GM19043 (cell line): ENCODE data around the gene MMP20.
"Not testable (repeated sequence)": the region's sequence is repeated elsewhere in the genome, so short reads cannot be mapped to it uniquely, and the experiment has no call there.

Experiments used
- ATAC-seq: cut with Tn5 transposase; IDR thresholded peaks from one replicate; pipeline ENCODE4 v1.9.1; 2021; ENCODE audit warnings: low read depth; ENCODE audit not compliant: unreplicated experiment

The MMP20 gene

GRCh38 chr11:102625177-102625576 is at the start of gene MMP20:
MMP20 (minus strand) TSS chr11:102625332; CDS start chr11:102625319, 13 bp downstream.
- no peak for ATAC-seq

- ATAC-seq = peak; percentile 47
Measured at GRCh38 chr11:102669664-102670063, 44.5 kb upstream of the MMP20 start.

GRCh38 chr11:102666331-102666957 is 41.3 kb upstream of the MMP20 start:
- ATAC-seq = peak; percentile 57

GRCh38 chr11:102664001-102664752 is 39.0 kb upstream of the MMP20 start:
- ATAC-seq = no peak

GRCh38 chr11:102662607-102663006 is 37.5 kb upstream of the MMP20 start:
- ATAC-seq = no peak

- no peak for ATAC-seq
Measured at GRCh38 chr11:102661040-102661439, 35.9 kb upstream of the MMP20 start.

- no peak for ATAC-seq
Measured at GRCh38 chr11:102656528-102656927, 31.4 kb upstream of the MMP20 start.

GRCh38 chr11:102655547-102655946 is 30.4 kb upstream of the MMP20 start:
- ATAC-seq = no peak

- ATAC-seq = no peak
Measured at GRCh38 chr11:102654761-102655160, 29.6 kb upstream of the MMP20 start.

GRCh38 chr11:102653744-102654291 is 28.7 kb upstream of the MMP20 start:
- ATAC-seq = no peak

- no peak for ATAC-seq
Measured at GRCh38 chr11:102647430-102647829, 22.3 kb upstream of the MMP20 start.

GRCh38 chr11:102643941-102644340 is 18.8 kb upstream of the MMP20 start:
- ATAC-seq = no peak

GRCh38 chr11:102640946-102641345 is 15.8 kb upstream of the MMP20 start:
- no peak for ATAC-seq

- ATAC-seq = no peak
Measured at GRCh38 chr11:102639656-102640055, 14.5 kb upstream of the MMP20 start.

GRCh38 chr11:102637731-102638130 is 12.6 kb upstream of the MMP20 start:
- no peak for ATAC-seq

- no peak for ATAC-seq
Measured at GRCh38 chr11:102633385-102634026, 8.4 kb upstream of the MMP20 start.

- ATAC-seq = no peak
Measured at GRCh38 chr11:102632026-102632425, 6.9 kb upstream of the MMP20 start.

GRCh38 chr11:102630598-102631448 is 5.7 kb upstream of the MMP20 start:
- ATAC-seq = no peak

- ATAC-seq = not testable (repeated sequence)
Measured at GRCh38 chr11:102629908-102630307, 4.8 kb upstream of the MMP20 start.

GRCh38 chr11:102626676-102627075 is 1.5 kb upstream of the MMP20 start:
- ATAC-seq = no peak
